ENCODE data around the gene CRYGS.
"Not testable (repeated sequence)": the region's sequence is repeated elsewhere in the genome, so short reads cannot be mapped to it uniquely, and the experiment has no call there.

The CRYGS gene

GRCh38 chr3:186552408-186553031 lies 8.3 kb upstream of the CRYGS start:
- DNase-seq (ENCODE audit: low spot score), result no peak

- no peak for DNase-seq (ENCODE audit: low spot score)
These were observed 7.2 kb upstream of the CRYGS start for GRCh38 chr3:186551387-186551786.

GRCh38 chr3:186549497-186549896 lies 5.3 kb upstream of the CRYGS start:
- no peak for DNase-seq (ENCODE audit: low spot score)

GRCh38 chr3:186540835-186541226 lies 3.3 kb downstream of the CRYGS start:
- no peak for DNase-seq (ENCODE audit: low spot score)

GRCh38 chr3:186540221-186540834 lies 3.9 kb downstream of the CRYGS start:
- DNase-seq (ENCODE audit: low spot score), result peak; percentile 45

GRCh38 chr3:186538779-186539178 lies 5.4 kb downstream of the CRYGS start:
- DNase-seq (ENCODE audit: low spot score), result no peak

- DNase-seq (ENCODE audit: low spot score), result peak; percentile 14
These were observed 7.0 kb downstream of the CRYGS start for GRCh38 chr3:186536883-186537844.

GRCh38 chr3:186534113-186534669 lies 10.0 kb downstream of the CRYGS start:
- DNase-seq (ENCODE audit: low spot score), result no peak

- DNase-seq (ENCODE audit: low spot score), result no peak
These were observed 11.5 kb downstream of the CRYGS start for GRCh38 chr3:186532598-186533072.

GRCh38 chr3:186531694-186532093 lies 12.5 kb downstream of the CRYGS start:
- DNase-seq (ENCODE audit: low spot score), result not testable (repeated sequence)

- no peak for DNase-seq (ENCODE audit: low spot score)
These were observed 13.8 kb downstream of the CRYGS start for GRCh38 chr3:186530415-186530814.

- DNase-seq (ENCODE audit: low spot score), result no peak
These were observed 14.8 kb downstream of the CRYGS start for GRCh38 chr3:186529201-186529999.

- DNase-seq (ENCODE audit: low spot score), result no peak
These were observed 17.9 kb downstream of the CRYGS start for GRCh38 chr3:186526256-186526606.

- no peak for DNase-seq (ENCODE audit: low spot score)
These were observed 18.6 kb downstream of the CRYGS start for GRCh38 chr3:186525369-186526255.

- no peak for DNase-seq (ENCODE audit: low spot score)
These were observed 19.6 kb downstream of the CRYGS start for GRCh38 chr3:186524616-186525015.

- no peak for DNase-seq (ENCODE audit: low spot score)
These were observed 20.7 kb downstream of the CRYGS start for GRCh38 chr3:186523434-186523833.

- no peak for DNase-seq (ENCODE audit: low spot score)
These were observed 21.2 kb downstream of the CRYGS start for GRCh38 chr3:186523022-186523421.

GRCh38 chr3:186520957-186521842 lies 23.0 kb downstream of the CRYGS start:
- DNase-seq (ENCODE audit: low spot score), result no peak

- DNase-seq (ENCODE audit: low spot score), result no peak
These were observed 23.7 kb downstream of the CRYGS start for GRCh38 chr3:186520431-186520830.

Measured in hepatic stellate cell (primary cell).